ENCODE data around the gene GINS3. TPM values are rescaled to one million over a fixed set of nuclear protein-coding genes. Genes with fewer than 3 reads are reported as not detected.

Gene GINS3
- total RNA-seq, 1 experiment from 2014 or later: 26.3 TPM

GRCh38 chr16:58425756-58426494 is 33.7 kb downstream of the GINS3 start:
- no peak for DNase-seq (ENCODE audit: low read depth)

GRCh38 chr16:58426966-58427365 is 34.7 kb downstream of the GINS3 start:
- no peak for DNase-seq (ENCODE audit: low read depth)

- DNase-seq (ENCODE audit: low read depth): peak; percentile 39
Observed at GRCh38 chr16:58428621-58429542, 36.6 kb downstream of the GINS3 start.

GRCh38 chr16:58430718-58431117 is 38.4 kb downstream of the GINS3 start:
- no peak for DNase-seq (ENCODE audit: low read depth)

- no peak for DNase-seq (ENCODE audit: low read depth)
Observed at GRCh38 chr16:58433569-58433951, 41.3 kb downstream of the GINS3 start.

- DNase-seq (ENCODE audit: low read depth): no peak
Observed at GRCh38 chr16:58435779-58436178, 43.5 kb downstream of the GINS3 start.

GRCh38 chr16:58440131-58440530 is 47.9 kb downstream of the GINS3 start:
- DNase-seq (ENCODE audit: low read depth): no peak

GRCh38 chr16:58442547-58442946 is 50.3 kb downstream of the GINS3 start:
- no peak for DNase-seq (ENCODE audit: low read depth)

GRCh38 chr16:58443783-58444182 is 51.5 kb downstream of the GINS3 start:
- DNase-seq (ENCODE audit: low read depth): no peak

- DNase-seq (ENCODE audit: low read depth): no peak
Observed at GRCh38 chr16:58444265-58444664, 52.0 kb downstream of the GINS3 start.

- no peak for DNase-seq (ENCODE audit: low read depth)
Observed at GRCh38 chr16:58448890-58449289, 56.6 kb downstream of the GINS3 start.

- no peak for DNase-seq (ENCODE audit: low read depth)
Observed at GRCh38 chr16:58449306-58449705, 57.0 kb downstream of the GINS3 start.

GRCh38 chr16:58449768-58450167 is 57.5 kb downstream of the GINS3 start:
- no peak for DNase-seq (ENCODE audit: low read depth)

- no peak for DNase-seq (ENCODE audit: low read depth)
Observed at GRCh38 chr16:58450590-58450989, 58.3 kb downstream of the GINS3 start.

GRCh38 chr16:58451265-58451689 is 59.0 kb downstream of the GINS3 start:
- DNase-seq (ENCODE audit: low read depth): no peak

GRCh38 chr16:58451945-58452401 is 59.7 kb downstream of the GINS3 start:
- peak; percentile 82 for DNase-seq (ENCODE audit: low read depth)

- no peak for DNase-seq (ENCODE audit: low read depth)
Observed at GRCh38 chr16:58452640-58453039, 60.4 kb downstream of the GINS3 start.

- no peak for DNase-seq (ENCODE audit: low read depth)
Observed at GRCh38 chr16:58454178-58454577, 61.9 kb downstream of the GINS3 start.

- DNase-seq (ENCODE audit: low read depth): no peak
Observed at GRCh38 chr16:58454856-58455255, 62.6 kb downstream of the GINS3 start.

Measured in M059J (cell line).